Activated naive CD4-positive, alpha-beta T cell treated with anti-CD3 and anti-CD28 coated beads, Interleukin-2, amount 50 U/mL, for 16 hours (primary cell): ENCODE data around the gene SLC6A8.
"Not testable (repeated sequence)": the region's sequence is repeated elsewhere in the genome, so short reads cannot be mapped to it uniquely, and the experiment has no call there.

ENCODE experiments used
- DNase-seq: peaks from one replicate; pipeline ENCODE4 v3.0.0-alpha.2; 2020

The SLC6A8 gene

GRCh38 chrX:153733651-153734240 lies 46.0 kb downstream of the SLC6A8 start:
- no peak for DNase-seq

- no peak for DNase-seq
Measured at GRCh38 chrX:153734871-153735270, 47.1 kb downstream of the SLC6A8 start.

GRCh38 chrX:153735274-153735673 lies 47.5 kb downstream of the SLC6A8 start:
- DNase-seq: no peak

DNA sequence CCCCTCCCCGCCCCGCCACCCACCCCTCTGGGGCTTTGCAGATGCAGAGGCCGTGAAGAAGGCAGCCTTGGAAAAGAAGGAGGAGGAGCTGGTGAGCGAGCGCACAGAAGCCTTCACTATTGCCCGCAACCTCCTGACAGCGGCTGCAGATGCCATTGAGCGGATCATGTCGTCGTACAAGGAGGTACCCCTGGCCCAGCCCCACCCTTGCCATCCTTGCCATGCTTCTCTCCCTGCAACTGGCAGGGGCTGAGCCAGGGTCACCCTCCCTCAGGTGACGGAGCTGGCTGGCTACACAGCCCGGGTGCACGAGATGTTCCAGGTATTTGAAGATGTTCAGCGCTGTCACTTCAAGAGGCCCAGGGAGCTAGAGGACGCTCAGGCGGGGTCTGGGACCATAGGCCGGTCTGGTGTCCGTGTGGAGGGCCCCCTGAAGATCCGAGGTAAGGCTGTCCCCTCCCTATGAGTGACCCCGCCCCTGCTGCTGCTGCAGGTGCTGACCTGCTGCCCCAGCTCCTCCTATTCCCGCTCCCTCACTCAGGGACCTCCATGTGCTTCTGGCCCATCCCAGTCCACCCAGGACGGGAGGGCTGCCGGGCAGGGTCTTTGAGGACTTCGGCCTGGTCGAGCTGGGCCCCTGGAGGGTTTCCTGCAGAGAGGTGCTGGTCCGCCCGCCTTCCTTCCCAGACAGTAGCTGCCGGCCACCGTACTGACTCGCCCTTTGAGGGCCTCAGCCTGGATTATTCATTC lies 48.5 kb downstream of the SLC6A8 start:
- DNase-seq: no peak

DNA sequence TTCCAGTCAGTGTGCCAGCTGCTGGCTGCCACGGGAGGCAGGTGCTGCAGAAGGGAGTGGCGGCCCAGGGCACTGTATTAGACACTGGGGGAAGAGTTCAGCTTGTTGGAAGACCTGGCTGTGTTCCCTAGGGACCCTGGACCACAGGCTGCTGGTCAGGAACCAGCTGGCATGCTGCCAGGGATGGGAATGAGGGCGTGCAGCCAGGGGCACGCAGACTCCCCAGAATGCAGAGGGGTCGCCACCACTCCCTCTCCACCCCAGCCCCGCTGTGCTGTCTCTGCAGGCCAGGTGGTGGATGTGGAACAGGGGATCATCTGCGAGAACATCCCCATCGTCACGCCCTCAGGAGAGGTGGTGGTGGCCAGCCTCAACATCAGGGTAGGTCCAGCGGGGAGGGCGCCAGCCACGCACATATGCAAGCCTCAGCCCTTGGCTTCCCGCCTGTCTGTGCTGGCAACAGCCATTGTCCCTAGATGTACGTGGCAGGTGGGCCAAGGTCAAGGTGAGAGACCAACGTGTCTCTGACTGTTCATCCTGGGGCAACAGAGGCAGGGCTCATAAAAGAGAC lies 49.2 kb downstream of the SLC6A8 start:
- DNase-seq: no peak

DNA sequence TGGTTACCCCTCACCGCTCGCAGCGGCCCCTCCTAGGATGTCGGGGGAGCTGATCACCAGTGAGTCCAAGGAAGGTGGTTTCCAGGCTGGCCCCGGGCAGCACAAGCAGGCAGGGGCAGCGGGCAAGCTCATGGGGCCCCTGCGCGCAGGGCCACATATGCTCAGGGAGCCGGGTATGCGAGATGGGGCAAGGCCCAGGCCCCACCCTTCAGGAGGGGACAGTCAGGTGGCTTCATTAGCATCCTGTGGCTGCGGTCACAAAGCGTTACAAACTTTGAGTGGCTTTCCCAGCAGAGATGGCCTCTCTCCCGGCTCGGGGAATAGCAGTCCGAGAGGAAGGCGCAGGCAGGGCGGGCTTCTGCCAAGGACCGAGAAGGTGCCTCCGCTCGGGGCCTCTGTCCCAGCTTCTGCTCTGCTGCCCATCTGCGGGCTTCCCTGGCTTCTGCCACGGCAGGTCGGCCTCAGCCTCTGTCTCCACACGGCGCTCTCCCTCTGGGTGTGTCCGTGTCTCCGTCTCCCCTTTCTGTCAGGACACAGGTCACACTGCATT lies 50.4 kb downstream of the SLC6A8 start:
- no peak for DNase-seq

GRCh38 chrX:153739754-153740486 lies 52.2 kb downstream of the SLC6A8 start:
- no peak for DNase-seq

DNA sequence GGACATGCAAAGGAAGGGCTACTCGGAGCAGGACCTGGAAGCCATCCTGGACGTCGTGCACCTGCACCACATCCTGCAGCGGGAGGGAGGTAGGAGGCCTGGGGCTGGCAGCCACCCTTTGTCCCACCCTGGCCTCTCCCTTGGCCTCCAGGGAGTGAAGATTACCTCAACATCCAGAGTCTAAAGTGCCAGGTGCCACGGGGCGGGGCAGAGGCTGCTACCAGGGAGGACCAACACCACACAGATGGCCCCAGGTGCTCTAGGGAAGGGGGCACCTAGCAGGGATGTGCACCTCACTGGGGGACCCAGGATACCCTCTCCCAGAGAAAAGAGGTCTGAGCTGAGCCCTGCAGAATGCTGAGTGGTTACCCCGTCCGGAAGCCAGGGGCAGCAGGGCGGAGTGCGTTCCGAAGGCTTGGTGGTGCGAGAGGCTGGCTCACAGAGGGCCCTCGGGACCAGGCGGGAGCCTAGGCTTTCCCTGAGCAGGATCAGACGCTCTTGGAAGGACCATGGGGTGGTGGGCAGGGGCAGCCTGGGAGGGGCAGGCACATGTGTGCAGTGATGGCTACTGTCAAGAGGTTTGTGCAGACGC lies 53.0 kb downstream of the SLC6A8 start:
- no peak for DNase-seq

GRCh38 chrX:153741446-153741845 lies 53.7 kb downstream of the SLC6A8 start:
- DNase-seq: no peak

- not testable (repeated sequence) for DNase-seq
Measured at GRCh38 chrX:153742111-153742510, 54.4 kb downstream of the SLC6A8 start.

DNA sequence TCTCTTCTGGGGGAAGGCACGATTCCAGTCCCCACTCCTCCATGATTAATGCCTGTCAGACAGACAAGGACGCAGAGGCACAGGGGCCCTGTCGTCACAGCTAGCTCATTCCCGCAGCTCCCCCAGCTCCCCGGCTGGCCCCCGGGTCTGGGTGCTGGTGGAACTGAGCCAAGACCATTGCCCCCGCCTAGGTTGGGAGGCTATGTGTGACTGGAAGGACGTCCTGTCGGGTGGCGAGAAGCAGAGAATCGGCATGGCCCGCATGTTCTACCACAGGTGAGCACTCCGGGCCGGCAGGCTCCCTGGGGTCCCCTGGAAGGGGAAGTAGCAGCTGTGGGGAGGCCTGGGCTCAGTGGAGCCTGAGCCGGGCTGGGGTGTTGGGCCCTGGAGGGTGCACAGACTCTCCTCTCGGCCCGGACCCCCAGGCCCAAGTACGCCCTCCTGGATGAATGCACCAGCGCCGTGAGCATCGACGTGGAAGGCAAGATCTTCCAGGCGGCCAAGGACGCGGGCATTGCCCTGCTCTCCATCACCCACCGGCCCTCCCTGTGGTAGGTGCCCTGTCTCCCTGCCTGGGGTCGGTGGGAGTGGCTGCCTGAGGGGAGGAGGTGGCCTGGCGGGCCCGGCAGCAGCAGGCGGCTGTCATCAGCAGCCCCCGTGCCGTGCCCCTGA lies 55.2 kb downstream of the SLC6A8 start:
- not testable (repeated sequence) for DNase-seq

DNA sequence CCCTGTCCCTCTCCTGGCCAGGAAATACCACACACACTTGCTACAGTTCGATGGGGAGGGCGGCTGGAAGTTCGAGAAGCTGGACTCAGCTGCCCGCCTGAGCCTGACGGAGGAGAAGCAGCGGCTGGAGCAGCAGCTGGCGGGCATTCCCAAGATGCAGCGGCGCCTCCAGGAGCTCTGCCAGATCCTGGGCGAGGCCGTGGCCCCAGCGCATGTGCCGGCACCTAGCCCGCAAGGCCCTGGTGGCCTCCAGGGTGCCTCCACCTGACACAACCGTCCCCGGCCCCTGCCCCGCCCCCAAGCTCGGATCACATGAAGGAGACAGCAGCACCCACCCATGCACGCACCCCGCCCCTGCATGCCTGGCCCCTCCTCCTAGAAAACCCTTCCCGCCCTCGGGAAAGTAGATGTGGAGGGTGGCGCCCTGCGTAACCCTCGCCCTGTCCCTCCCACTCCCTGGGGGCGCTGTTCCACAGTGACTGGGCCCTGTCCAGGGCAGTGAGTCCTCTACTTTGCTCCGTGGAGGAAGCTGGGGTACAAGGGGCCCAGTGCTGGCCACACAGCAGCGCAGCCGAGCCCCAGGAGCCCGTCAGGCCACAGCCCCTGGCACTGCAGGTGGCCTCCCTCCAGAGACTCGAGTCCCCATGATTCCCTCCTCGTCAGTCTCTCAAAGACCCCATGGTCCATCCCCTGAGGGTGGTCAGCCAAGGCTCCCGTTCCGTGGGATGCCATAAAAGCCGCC lies 55.9 kb downstream of the SLC6A8 start:
- not testable (repeated sequence) for DNase-seq

- DNase-seq: no peak
Measured at GRCh38 chrX:153744210-153745066, 56.7 kb downstream of the SLC6A8 start.

GRCh38 chrX:153745067-153745433 lies 57.3 kb downstream of the SLC6A8 start:
- DNase-seq: not testable (repeated sequence)
